GM23338 (cell line): ENCODE measurements around the gene NUP43. TPM values are rescaled to one million over a fixed set of nuclear protein-coding genes. Genes with fewer than 3 reads are reported as not detected.
A peak's percentile ranks its signal among the peaks of the same experiment; 100 is the strongest.

Source experiments
- ATAC-seq: fragments of 200-7000 bp; cut with Tn5 transposase; 3 replicates; pipeline ENCODE4 v1.9.1; 2020
- DNase-seq: peaks from one replicate; pipeline ENCODE4 v3.0.0-alpha.2; 2015; ENCODE audit warnings: low spot score
- H2AFZ ChIP-seq: fragments of 200-600 bp; sonication (generic); 2 replicates; pipeline ENCODE4 v1.8.0; 2016; ENCODE audit warnings: antibody characterized with exemption, mild to moderate bottlenecking, moderate library complexity
- H3F3A ChIP-seq: fragments of 200-600 bp; sonication (generic); replicated peaks from 2 replicates; pipeline ENCODE4 v1.8.0; 2017; ENCODE audit warnings: antibody characterized with exemption, mixed run types, low read depth
- H3K27ac ChIP-seq: fragments of 200-600 bp; sonication (generic); 2 replicates; pipeline ENCODE4 v1.6.1; 2016; ENCODE audit warnings: low read depth
- H3K27me3 ChIP-seq: fragments of 200-600 bp; sonication (generic); 2 replicates; pipeline ENCODE4 v1.8.0; 2016; ENCODE audit warnings: mild to moderate bottlenecking, mixed run types, moderate library complexity; ENCODE audit not compliant: insufficient read depth
- H3K36me3 ChIP-seq: fragments of 200-600 bp; sonication (generic); 2 replicates; pipeline ENCODE4 v1.8.0; 2016; ENCODE audit warnings: mild to moderate bottlenecking; ENCODE audit not compliant: insufficient read depth
- H3K4me1 ChIP-seq: fragments of 200-600 bp; sonication (generic); 2 replicates; pipeline ENCODE4 v1.8.0; 2016; ENCODE audit warnings: mild to moderate bottlenecking, moderate library complexity; ENCODE audit not compliant: insufficient read depth
- H3K4me2 ChIP-seq: fragments of 200-600 bp; sonication (generic); 2 replicates; pipeline ENCODE4 v1.7.1; 2017; ENCODE audit warnings: mixed run types
- H3K4me3 ChIP-seq: fragments of 200-600 bp; sonication (generic); 2 replicates; pipeline ENCODE4 v1.6.1; 2016; ENCODE audit warnings: mixed run types
- H3K79me2 ChIP-seq: fragments of 200-600 bp; sonication (generic); replicated peaks from 2 replicates; pipeline ENCODE4 v1.8.0; 2017; ENCODE audit warnings: mild to moderate bottlenecking; ENCODE audit not compliant: insufficient read depth
- H3K9me2 ChIP-seq: fragments of 200-600 bp; sonication (generic); 2 replicates; pipeline ENCODE4 v1.8.0; 2017; ENCODE audit not compliant: insufficient read depth
- H4K20me1 ChIP-seq: fragments of 200-600 bp; sonication (generic); replicated peaks from 2 replicates; pipeline ENCODE4 v1.8.0; 2017; ENCODE audit warnings: mild to moderate bottlenecking; ENCODE audit not compliant: insufficient read depth
- H3K27ac Mint-ChIP-seq: 2 replicates; pipeline ENCODE4 v1.8.0; 2020; ENCODE audit warnings: inconsistent platforms, mild to moderate bottlenecking, moderate library complexity, mixed read lengths
- H3K27me3 Mint-ChIP-seq: 3 replicates; pipeline ENCODE4 v1.8.0; 2022; ENCODE audit warnings: low read depth, mild to moderate bottlenecking, moderate library complexity, mixed read lengths, inconsistent platforms; ENCODE audit not compliant: insufficient read depth, poor library complexity
- H3K36me3 Mint-ChIP-seq: 3 replicates; pipeline ENCODE4 v1.8.0; 2021; ENCODE audit warnings: low read depth, mild to moderate bottlenecking, inconsistent platforms, moderate library complexity, mixed read lengths
- H3K4me1 Mint-ChIP-seq: 3 replicates; pipeline ENCODE4 v1.8.0; 2020; ENCODE audit warnings: mild to moderate bottlenecking, inconsistent platforms, mixed read lengths
- H3K4me3 Mint-ChIP-seq: 3 replicates; pipeline ENCODE4 v1.8.0; 2021; ENCODE audit warnings: moderate library complexity, mild to moderate bottlenecking, inconsistent platforms, mixed read lengths
- H3K9me3 Mint-ChIP-seq: 3 replicates; pipeline ENCODE4 v1.8.0; 2020; ENCODE audit warnings: moderate library complexity, mild to moderate bottlenecking, inconsistent platforms, mixed read lengths
- NANOG ChIP-seq: IDR thresholded peaks from 2 replicates; pipeline ENCODE4 v1.6.1; 2016; ENCODE audit warnings: antibody characterized with exemption, borderline replicate concordance
- ZNF462 ChIP-seq: fragments of 250-450 bp; sonication (Bioruptor Pico); IDR thresholded peaks from 2 replicates; pipeline ENCODE4 v1.5.0; 2020; ENCODE audit warnings: mild to moderate bottlenecking, moderate library complexity
- polyA plus RNA-seq: library from polyadenylated mRNA; unstranded; fragments of >200 nt; fragmentation: Nextera tagmentation; extraction: Ambion mirVana; gene quantifications from 2 replicates; pipeline ENCODE4 v1.2.1, GENCODE V29; 2016
- total RNA-seq: library from RNA; depleted of rRNA; stranded (reverse); fragments of >200 nt; shearing (Covaris generic); gene quantifications from 2 replicates; pipeline ENCODE4 v1.2.3, GENCODE V29; 2014
- TF ChIP-seq, protein P1 (sequence below): IDR thresholded peaks from 2 replicates; pipeline ENCODE4 v1.6.1; 2016; ENCODE audit warnings: antibody characterized with exemption

NUP43 gene
- total and polyA plus RNA-seq, 2 experiments from 2014 or later, result 23.4 to 71.8 TPM

DNA sequence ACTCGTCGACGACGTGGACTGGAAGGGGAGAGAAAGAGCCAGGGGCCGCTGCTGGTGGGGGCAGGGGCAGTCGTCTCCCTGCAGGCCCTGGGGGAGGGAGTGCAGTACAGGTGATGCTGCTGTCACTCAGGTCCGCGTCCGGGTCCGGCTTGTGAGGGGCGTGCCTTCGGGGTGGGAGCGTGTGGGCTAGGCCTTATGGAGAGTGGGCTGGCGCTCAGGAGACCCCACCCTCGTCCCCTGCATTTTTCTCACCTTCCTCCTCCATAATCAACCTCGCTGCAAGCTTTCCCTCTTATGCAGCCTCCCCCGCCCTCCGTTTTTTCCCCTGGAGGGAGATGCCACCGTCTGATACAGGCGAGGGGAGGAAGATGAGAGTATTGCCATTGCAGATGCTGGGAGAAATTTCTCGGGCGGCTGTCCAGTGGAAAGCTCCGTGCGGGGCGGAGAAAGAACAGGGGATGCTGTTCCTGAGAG, 3.8 kb upstream of the NUP43 start:
- H3K4me3 ChIP-seq, result peak overlapping the region; percentile 87
- DNase-seq, result peak; percentile 87
- H2AFZ ChIP-seq, result peak overlapping the region; percentile 61; the same call in 1 of the 2 replicates
- peak; percentile 66 for ATAC-seq
- Mint-ChIP-seq H3K27ac (peak overlapping the region; percentile 83), H3K4me3 (peak overlapping the region; percentile 89), H3K36me3 (peaks cover 3% of the 10 kb centered on the region; the same call in 1 of the 3 replicates), H3K27me3 (peaks cover 14% of the 10 kb centered on the region), H3K9me3 (no peaks in the 10 kb centered on the region; the same call in 2 of the 3 replicates), H3K4me1 (peaks cover 16% of the 10 kb centered on the region)
- 0 out of 2 replicates have a peak, but pooled peaks cover 4% of the 10 kb centered on the region for H3F3A ChIP-seq
- H3K27me3 ChIP-seq, result no peaks in the 10 kb centered on the region
- H4K20me1 ChIP-seq, result peaks cover 15% of the 10 kb centered on the region
- H3K36me3 ChIP-seq, result no peaks in the 10 kb centered on the region
- peak overlapping the region; percentile 94 for H3K27ac ChIP-seq
- peak overlapping the region; percentile 93 for H3K4me2 ChIP-seq
- H3K79me2 ChIP-seq, result peaks cover 59% of the 10 kb centered on the region
- no peaks in the 10 kb centered on the region; the same call in 1 of the 2 replicates for H3K9me2 ChIP-seq
- TF ChIP-seq, protein P1, sequence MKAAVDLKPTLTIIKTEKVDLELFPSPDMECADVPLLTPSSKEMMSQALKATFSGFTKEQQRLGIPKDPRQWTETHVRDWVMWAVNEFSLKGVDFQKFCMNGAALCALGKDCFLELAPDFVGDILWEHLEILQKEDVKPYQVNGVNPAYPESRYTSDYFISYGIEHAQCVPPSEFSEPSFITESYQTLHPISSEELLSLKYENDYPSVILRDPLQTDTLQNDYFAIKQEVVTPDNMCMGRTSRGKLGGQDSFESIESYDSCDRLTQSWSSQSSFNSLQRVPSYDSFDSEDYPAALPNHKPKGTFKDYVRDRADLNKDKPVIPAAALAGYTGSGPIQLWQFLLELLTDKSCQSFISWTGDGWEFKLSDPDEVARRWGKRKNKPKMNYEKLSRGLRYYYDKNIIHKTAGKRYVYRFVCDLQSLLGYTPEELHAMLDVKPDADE, result no peak
- TF ChIP-seq NANOG (no peak), ZNF462 (CRISPR knock-in tag) (no peak)
- H3K4me1 ChIP-seq, result peaks cover 18% of the 10 kb centered on the region; the same call in 1 of the 2 replicates
